ENCODE data around the gene GDF2. TPM values are rescaled to one million over a fixed set of nuclear protein-coding genes. Genes with fewer than 3 reads are reported as not detected.

GDF2 gene
- total RNA-seq, 1 donor from 2014 or later: not detected

DNA sequence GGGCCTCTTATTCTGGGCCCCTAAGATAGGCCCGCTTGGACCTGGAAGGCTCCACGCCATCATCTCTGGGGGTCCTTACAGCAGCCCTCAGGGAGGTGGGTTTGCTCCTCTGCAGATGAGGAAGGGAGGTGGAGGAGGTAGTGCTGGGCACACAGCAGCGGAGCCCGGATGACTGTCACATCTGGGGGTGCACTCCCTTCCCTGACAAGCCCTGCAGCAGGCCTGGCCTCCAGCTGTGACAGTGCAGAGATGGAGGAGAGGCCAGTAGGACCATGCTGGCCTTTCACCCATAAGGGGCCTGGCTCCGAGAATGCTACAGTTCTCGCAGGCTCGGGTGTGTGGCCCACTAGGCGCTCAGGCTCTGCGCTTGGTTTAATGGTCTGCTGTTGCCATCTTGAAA lies 9.2 kb downstream of the GDF2 start:
- no peak for DNase-seq (ENCODE audit: low spot score in 2 of 2)
- no peak for FAIRE-seq

DNA sequence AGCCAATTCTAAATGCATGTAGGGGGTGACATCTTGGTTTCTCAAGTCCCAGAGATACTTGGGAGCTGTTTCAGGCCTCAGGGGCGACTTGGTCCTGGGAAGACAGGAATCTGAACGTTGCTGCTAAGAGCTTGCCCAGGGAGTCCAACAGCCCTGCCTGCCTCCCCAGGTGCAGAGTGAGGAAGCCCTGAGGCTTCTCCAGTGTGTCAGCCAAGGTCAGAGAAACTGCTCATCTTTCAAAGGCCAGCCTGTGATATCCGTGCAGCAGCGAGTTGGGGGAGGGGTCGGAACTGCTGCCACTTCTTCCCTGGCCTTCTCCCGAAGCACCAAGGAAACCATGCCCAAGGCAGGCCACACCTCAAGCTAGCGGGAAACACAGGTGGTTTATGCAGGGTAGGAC lies 9.7 kb downstream of the GDF2 start:
- FAIRE-seq (no peak), DNase-seq (ENCODE audit: low spot score in 2 of 2) (no peak)

DNA sequence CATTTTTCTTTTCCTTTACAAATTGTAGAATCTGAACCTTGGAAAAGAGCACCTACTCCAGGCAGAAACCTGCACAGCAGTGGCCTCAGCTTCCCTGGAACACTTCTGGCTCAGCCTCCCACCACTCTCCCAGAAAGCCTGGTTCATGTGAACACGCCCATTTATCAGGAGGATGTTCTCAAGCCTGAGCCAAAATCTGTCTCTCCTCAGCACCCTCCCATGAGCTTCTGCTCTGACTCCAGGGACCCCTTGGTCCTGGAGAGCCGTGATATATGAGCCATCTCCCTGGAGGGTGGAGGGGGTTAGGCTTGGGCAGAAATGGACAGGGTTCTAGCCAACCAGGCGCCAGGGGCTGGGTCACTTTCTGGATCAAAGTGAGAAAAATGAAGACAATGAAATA lies 10.1 kb downstream of the GDF2 start:
- DNase-seq (ENCODE audit: low spot score in 2 of 2) (no peak), FAIRE-seq (no peak)

DNA sequence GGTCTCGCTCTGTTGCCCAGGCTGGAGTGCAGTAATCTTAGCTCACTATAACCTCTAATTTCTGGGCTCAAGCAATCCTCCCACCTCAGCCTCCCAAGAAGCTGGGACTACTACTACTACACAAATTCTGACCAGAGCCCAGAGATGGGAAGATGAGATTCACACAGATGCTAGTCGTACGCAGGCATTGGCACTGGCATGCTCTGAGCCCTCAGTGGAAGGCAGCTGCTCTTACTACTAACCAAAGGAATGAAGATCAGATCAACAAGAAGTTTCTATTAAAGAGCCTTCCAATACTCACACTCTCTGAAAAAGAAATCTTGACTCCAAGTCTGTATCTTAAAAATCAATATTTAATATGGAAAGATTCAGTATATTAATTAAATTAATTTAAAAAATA lies 10.7 kb downstream of the GDF2 start:
- DNase-seq (ENCODE audit: low spot score in 2 of 2): no peak
- no peak for FAIRE-seq

DNA sequence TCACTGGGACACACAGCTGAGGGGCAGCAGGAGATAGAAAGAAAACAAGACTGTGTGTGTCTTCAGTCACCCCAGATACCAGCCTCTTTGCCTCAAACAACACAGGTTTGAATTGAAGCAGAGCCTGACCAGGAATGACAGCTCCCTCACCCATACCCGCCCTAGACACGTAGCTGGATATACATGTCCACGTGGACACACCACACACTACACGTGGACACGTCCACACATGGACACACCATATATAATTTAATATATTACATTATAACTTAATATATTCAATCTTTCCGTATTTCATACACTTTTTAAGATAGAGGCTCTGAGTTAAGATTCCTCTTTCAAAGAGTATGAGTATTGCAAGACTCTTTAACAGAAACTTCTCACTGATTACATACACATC lies 11.3 kb downstream of the GDF2 start:
- DNase-seq (ENCODE audit: low spot score in 2 of 2) (no peak), FAIRE-seq (no peak)

DNA sequence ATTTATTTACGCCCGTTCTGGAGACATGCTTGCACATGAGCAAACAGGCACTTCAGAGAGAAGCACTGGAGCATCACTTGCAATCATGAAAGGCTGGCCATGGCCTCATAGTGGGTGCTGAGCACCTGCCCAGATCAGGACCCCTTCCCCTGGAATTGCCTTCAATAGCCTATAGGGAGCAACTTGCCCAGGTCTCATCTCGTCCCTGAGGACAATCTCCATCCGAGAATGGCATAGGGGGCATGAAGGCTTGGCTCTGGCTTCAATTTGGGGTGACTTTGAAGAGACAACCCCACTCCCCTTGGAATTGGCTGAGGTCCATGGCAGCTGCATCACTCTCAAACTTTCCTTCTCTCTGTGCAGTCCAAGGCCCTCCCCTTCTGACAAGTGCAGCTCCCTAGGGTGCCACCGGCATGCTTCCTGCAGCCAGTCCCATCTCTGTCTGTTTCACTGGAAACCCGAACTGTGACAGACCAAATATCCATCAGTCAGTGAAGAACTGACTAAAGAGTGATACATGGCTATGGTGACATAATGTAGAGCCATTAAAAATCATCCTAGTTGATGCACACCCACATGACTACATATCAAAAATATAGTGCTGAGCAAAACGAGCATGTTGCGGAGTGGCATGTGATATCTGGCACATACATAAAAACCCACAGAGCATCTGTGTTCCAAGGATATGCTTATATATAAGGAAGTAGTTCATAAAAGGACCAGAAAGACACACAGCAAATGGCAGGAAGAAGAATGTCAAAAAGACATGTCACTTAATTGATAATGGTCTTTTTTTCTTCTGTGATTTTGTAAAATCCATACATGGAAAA lies 12.4 kb downstream of the GDF2 start:
- no peak for DNase-seq (ENCODE audit: low spot score in 2 of 2)
- no peak for FAIRE-seq

DNA sequence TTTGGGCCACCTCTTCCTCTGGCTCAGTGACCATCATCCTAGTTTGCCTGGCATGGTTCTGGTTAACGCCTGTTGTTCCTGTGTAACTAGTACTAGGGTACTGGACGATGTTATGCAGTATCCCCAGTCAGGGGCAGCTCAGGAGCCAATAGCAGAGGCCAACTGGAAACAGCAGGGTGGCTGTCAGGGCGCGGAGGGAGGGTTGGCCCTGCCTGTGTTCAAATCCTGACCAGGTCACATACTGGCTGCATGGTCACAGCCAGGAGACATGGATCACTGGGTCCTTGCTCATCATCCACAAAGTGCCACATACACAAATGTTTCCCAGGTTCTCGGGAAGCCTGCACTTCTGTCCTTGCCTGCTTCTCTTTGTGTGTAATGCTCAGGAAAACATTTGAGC lies 13.7 kb downstream of the GDF2 start:
- DNase-seq (ENCODE audit: low spot score in 2 of 2) (no peak), FAIRE-seq (no peak)

DNA sequence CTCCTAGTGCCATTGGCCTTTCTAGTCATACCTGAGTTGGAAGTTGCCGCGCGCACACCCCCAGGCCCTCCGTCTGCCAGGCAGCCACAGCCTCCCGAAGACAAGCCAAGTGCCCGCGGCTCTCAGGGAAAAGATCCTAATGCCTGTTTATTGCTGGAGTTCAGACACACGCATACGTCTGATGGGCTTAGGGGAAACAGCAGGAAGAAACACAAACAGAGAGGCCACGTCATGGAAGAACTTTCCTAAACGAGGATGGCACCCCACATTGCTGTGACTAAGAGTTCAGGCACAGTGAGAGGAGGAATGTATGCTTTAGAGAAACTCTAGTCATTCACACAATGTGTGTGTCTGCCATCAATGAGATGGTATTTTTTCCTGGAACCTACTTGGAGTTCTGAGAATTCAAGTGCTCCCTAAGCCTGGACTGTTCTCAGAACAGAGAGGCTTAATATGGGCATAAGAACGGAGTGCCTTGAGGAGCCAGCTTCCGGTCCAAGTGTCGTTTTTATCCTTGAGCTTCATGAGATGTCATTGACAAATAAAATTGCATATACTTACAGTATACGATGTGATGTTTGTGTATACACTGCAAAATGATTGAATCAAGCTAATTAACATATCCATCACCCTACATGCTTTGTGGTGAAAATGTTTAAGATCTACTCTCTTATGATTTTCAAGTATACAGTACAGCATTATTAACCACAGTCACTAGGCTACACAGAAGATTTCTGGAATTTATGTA lies 14.3 kb downstream of the GDF2 start:
- no peak for FAIRE-seq
- no peak for DNase-seq (ENCODE audit: low spot score in 2 of 2)

DNA sequence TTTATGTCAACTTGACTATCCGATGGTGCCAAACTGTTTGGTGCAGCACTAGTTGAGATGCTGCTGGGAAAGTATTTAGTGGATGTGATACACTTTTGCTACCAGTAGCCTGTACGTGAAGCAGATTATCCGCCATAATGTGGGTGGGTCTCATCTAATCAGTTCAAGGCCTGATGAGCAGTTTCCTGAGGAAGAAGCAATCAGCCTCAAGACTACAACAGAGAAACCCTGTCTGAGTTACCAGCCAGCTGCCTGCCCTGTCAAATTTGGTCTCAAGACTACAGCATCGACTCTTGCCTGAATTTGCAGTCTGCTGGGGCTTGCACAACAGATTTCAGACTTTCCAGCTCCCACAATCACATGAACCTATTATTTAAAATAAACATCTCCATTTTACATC lies 15.1 kb downstream of the GDF2 start:
- DNase-seq (ENCODE audit: low spot score in 2 of 2) (no peak), FAIRE-seq (no peak)

DNA sequence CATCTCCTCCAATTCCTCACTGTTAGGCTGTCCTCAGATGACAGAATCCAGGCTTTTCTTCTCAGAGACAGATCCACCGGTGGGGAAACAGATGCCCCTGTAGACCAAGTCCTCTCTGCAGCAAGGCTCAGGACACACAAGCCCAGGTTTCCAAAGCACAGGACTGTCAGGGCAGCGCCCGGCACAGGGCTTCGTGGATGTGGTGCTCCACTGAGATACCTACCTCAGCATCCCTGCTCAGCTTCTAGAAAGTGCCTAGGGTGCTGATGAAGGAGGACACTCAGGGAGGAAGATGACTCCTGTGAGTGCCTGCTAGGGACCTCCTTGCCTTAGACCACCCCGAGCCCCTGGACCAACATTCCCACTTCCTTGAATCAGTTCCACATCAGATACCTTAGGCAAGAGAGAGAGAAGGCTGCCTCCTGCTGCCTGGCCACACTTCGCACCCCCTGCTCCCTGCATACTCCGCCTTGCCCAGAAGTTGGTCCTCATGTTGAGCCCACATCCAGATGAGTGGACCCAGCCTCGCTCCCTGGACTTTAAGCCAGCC lies 17.0 kb downstream of the GDF2 start:
- DNase-seq (ENCODE audit: low spot score in 2 of 2): no peak
- no peak for FAIRE-seq

DNA sequence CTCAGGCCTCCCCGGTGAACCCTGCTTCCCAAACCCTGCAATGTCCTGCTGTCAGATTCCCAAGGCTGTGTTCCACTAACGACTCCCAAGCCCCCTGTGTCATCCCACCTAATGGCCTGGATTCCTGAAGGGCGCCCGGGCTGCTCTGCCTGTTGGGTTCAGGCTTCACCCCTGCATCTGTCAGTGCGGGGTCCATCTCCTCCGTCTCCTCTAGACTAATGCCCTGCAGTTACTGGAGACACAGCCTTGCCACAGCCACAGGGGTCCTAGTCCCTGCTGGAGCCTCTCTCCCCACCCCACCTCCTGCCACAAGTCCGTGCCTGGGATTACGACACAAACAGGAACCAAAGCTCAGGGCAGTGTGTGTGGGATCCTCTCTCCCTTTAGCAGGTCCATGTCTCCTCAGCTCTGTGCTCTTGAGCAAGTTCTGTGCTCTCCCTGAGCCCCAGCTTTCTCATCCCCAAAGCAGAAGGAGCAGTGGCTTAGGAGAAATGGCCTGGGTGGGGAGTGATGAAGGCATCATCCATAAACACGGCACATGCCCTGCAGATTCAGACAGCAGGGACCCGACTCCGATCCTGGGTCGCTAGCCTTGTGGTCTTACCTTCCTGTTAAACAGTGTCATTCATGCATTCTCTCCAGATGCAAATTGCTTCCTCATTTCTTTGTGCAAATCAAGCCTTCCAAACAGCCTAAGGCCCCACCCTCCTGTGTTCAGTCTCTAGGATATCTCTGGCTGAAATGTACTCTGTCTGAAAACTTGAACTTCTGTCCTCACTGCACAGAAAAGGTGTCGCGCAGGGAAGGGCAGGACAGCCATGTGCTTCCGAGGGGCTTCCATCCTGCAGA lies 17.7 kb downstream of the GDF2 start:
- FAIRE-seq (no peak), DNase-seq (ENCODE audit: low spot score in 2 of 2) (no peak)

DNA sequence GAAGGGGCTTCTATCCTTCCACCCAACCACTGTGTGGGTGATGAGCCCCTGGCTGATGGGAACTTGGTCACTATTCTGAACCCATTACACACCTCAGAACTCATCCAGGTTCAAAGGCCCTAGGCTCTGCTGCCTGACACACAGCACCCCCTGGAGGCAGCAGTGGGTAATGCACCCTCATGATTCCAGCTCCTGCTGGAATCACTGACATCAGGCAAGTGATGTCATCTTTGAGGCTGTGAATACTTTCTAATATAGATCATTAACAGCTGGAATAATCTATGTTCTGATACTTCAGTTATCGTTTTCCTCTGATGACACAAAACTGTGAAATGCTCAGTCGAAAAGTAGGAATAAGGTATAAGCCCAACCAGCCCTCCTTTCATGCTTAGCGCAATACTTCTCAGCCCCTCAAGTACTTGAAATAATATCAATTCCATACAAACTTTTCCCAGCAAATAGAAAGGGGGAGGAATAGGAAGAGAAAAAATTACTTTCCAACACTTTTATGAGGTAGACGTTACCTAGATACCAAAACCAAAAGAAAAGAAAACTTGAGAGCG lies 18.4 kb downstream of the GDF2 start:
- DNase-seq (ENCODE audit: low spot score in 2 of 2) (peak in 1 of 2 donors; percentile 71), FAIRE-seq (no peak)

DNA sequence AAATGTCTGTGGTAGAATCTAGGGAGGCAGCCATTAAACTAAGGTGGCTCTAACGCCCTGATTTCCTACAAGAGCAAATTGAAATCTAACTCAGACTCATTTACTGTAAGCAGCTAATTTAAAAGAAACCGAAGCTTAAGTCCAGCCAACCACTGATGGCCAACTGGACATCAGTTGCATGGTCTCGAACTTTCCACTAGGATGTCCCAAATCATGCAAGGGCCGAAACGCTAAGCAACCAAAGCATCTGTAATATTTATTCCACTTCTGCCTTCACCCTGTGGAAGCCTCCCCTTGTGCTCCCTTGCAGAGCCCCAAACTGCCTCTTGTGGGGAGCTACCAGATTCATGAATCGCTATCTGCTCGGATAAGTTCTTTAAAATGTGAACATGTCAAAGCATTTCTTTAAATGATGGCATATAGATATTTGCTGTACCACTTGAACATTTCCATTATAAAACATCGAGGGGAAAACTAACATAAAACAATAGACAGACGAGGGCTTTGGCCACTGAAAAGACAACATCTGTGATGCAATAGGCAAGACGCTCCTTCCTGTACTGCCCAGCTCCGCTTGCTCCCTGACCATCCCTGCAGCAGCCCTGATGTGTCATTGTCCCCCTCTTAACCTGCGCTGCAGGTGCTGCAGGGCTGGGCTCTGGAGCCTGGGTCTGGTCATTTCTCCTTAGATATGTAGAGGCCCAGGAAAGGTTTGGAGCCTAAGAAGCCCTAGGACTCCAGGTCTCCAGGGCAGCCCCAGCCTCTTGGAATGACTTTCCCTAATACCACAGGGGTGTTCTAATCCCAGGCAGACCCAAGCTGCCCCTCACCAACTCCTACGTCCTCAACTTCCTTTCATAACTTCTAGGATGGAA lies 23.0 kb downstream of the GDF2 start:
- DNase-seq (ENCODE audit: low spot score in 2 of 2): no peak
- FAIRE-seq: no peak

DNA sequence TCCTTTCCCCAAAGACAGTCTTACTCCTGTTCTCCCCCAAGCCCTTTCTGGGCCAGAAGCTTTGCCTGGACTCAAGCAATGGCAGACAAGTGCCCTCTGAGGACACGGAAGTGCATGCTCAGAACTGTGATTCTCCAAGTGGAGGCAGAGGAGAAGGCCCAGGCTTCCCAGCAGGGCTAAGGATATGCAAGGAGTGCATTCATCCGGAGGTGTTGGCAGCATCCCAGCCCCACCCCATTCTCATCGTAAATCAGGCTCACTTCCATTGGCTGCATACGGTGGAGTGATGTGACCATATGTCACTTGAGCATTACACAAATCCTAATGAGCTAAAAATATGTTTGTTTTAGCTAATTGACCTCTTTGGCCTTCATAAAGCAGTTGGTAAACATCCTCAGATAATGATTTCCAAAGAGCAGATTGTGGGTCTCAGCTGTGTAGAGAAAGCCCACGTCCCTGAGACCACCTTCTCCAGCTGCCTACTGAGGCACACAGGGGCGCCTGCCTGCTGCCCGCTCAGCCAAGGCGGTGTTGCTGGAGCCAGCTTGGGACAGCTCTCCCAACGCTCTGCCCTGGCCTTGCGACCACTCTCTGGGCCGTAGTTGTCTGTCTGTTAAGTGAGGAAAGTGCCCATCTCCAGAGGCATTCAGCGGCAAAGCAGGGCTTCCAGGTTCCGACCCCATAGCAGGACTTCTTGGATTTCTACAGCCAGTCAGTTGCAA lies 24.5 kb downstream of the GDF2 start:
- DNase-seq (ENCODE audit: low spot score in 2 of 2): no peak
- no peak for FAIRE-seq

DNA sequence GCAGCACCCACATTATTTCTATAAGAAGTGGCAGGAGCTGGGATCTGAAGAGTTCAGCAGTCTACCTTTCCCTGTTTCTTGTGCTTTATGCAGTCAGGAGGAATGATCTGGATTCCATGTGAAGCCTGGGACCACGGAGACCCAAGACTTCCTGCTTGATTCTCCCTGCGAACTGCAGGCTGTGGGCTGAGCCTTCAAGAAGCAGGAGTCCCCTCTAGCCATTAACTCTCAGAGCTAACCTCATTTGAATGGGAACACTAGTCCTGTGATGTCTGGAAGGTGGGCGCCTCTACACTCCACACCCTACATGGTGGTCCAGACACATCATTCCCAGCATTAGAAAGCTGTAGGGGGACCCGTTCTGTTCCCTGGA lies 25.0 kb downstream of the GDF2 start:
- no peak for DNase-seq (ENCODE audit: low spot score in 2 of 2)
- no peak for FAIRE-seq

DNA sequence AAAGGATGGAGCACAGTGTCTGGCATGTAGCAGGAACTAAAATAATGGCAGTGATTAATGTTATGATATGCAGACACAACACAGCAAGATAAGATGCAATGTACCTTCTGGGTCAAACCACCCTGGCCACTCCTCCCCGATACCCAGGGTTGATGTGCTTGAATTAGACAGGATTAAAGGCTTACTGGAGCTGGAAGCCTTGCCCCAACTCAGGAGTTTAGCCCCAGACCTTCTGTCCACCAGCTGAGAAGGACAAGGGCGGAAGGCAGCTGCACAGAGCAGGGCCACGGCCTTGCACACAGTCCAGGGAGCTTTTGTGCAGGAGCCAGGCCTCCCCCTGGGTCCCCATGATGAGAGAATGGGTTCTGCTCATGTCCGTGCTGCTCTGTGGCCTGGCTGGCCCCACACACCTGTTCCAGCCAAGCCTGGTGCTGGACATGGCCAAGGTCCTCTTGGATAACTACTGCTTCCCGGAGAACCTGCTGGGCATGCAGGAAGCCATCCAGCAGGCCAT lies 25.9 kb downstream of the GDF2 start, which contains the start of gene RBP3:
Gene RBP3 (plus strand): TSS at position 226 of the 514 bp plus-strand sequence. CDS start 122 bp downstream, at position 348.
- no peak for FAIRE-seq
- no peak for DNase-seq (ENCODE audit: low spot score in 2 of 2)

DNA sequence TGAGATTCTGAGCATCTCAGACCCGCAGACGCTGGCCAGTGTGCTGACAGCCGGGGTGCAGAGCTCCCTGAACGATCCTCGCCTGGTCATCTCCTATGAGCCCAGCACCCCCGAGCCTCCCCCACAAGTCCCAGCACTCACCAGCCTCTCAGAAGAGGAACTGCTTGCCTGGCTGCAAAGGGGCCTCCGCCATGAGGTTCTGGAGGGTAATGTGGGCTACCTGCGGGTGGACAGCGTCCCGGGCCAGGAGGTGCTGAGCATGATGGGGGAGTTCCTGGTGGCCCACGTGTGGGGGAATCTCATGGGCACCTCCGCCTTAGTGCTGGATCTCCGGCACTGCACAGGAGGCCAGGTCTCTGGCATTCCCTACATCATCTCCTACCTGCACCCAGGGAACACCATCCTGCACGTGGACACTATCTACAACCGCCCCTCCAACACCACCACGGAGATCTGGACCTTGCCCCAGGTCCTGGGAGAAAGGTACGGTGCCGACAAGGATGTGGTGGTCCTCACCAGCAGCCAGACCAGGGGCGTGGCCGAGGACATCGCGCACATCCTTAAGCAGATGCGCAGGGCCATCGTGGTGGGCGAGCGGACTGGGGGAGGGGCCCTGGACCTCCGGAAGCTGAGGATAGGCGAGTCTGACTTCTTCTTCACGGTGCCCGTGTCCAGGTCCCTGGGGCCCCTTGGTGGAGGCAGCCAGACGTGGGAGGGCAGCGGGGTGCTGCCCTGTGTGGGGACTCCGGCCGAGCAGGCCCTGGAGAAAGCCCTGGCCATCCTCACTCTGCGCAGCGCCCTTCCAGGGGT lies 26.6 kb downstream of the GDF2 start:
- no peak for FAIRE-seq

DNA sequence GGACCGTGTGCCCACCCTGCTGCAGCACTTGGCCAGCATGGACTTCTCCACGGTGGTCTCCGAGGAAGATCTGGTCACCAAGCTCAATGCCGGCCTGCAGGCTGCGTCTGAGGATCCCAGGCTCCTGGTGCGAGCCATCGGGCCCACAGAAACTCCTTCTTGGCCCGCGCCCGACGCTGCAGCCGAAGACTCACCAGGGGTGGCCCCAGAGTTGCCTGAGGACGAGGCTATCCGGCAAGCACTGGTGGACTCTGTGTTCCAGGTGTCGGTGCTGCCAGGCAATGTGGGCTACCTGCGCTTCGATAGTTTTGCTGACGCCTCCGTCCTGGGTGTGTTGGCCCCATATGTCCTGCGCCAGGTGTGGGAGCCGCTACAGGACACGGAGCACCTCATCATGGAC lies 27.3 kb downstream of the GDF2 start:
- no peak for FAIRE-seq

More for the DNA sequence above, 26.6 kb downstream of the GDF2 start:
- DNase-seq (ENCODE audit: low spot score in 2 of 2): no peak

More for the DNA sequence above, 27.3 kb downstream of the GDF2 start:
- DNase-seq (ENCODE audit: low spot score in 2 of 2): no peak

Measured in frontal cortex (tissue), 4 donors.